Measurements from ENCODE around the gene RPS19.

DNA sequence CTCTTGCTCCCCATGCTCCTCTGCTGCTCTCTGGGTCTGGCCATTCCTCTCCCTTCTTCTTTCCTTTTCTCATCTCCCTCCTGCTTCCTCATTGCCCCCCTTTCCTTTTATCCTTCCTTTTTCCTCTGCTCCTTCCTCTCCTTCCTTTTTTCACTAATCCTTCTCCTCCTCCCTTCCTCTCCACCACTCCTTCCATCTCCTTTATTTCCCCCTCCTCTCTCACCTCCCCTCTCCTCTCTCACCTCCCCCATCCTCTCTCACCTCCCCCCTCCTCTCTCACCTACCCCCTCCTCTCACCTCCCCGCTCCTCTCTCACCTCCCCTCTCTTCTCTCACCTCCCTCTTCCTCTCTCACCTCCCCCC, 36.5 kb downstream of the RPS19 start:
- TF ChIP-seq, protein P1, sequence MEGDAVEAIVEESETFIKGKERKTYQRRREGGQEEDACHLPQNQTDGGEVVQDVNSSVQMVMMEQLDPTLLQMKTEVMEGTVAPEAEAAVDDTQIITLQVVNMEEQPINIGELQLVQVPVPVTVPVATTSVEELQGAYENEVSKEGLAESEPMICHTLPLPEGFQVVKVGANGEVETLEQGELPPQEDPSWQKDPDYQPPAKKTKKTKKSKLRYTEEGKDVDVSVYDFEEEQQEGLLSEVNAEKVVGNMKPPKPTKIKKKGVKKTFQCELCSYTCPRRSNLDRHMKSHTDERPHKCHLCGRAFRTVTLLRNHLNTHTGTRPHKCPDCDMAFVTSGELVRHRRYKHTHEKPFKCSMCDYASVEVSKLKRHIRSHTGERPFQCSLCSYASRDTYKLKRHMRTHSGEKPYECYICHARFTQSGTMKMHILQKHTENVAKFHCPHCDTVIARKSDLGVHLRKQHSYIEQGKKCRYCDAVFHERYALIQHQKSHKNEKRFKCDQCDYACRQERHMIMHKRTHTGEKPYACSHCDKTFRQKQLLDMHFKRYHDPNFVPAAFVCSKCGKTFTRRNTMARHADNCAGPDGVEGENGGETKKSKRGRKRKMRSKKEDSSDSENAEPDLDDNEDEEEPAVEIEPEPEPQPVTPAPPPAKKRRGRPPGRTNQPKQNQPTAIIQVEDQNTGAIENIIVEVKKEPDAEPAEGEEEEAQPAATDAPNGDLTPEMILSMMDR (IDR thresholded peaks at IDR 0.05 in 2 of 3, conservative IDR thresholded peaks at IDR 0.05 in 1 of 3; ENCODE audit: control insufficient read depth in 2 of 3, extremely low read depth in 1 of 3, insufficient read depth in 1 of 3, low read depth in 3 of 3, low read length in 3 of 3) = no peak
- TF ChIP-seq EZH2 (IDR thresholded peaks at IDR 0.05; ENCODE audit: borderline replicate concordance, control insufficient read depth, low read depth, low read length) = no peak
- TF ChIP-seq, protein P2, sequence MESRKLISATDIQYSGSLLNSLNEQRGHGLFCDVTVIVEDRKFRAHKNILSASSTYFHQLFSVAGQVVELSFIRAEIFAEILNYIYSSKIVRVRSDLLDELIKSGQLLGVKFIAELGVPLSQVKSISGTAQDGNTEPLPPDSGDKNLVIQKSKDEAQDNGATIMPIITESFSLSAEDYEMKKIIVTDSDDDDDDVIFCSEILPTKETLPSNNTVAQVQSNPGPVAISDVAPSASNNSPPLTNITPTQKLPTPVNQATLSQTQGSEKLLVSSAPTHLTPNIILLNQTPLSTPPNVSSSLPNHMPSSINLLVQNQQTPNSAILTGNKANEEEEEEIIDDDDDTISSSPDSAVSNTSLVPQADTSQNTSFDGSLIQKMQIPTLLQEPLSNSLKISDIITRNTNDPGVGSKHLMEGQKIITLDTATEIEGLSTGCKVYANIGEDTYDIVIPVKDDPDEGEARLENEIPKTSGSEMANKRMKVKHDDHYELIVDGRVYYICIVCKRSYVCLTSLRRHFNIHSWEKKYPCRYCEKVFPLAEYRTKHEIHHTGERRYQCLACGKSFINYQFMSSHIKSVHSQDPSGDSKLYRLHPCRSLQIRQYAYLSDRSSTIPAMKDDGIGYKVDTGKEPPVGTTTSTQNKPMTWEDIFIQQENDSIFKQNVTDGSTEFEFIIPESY (IDR thresholded peaks at IDR 0.05) = no peak
- TF ChIP-seq TCF7 (IDR thresholded peaks at IDR 0.05; ENCODE audit: borderline replicate concordance) = no peak
- TF ChIP-seq, protein P3, sequence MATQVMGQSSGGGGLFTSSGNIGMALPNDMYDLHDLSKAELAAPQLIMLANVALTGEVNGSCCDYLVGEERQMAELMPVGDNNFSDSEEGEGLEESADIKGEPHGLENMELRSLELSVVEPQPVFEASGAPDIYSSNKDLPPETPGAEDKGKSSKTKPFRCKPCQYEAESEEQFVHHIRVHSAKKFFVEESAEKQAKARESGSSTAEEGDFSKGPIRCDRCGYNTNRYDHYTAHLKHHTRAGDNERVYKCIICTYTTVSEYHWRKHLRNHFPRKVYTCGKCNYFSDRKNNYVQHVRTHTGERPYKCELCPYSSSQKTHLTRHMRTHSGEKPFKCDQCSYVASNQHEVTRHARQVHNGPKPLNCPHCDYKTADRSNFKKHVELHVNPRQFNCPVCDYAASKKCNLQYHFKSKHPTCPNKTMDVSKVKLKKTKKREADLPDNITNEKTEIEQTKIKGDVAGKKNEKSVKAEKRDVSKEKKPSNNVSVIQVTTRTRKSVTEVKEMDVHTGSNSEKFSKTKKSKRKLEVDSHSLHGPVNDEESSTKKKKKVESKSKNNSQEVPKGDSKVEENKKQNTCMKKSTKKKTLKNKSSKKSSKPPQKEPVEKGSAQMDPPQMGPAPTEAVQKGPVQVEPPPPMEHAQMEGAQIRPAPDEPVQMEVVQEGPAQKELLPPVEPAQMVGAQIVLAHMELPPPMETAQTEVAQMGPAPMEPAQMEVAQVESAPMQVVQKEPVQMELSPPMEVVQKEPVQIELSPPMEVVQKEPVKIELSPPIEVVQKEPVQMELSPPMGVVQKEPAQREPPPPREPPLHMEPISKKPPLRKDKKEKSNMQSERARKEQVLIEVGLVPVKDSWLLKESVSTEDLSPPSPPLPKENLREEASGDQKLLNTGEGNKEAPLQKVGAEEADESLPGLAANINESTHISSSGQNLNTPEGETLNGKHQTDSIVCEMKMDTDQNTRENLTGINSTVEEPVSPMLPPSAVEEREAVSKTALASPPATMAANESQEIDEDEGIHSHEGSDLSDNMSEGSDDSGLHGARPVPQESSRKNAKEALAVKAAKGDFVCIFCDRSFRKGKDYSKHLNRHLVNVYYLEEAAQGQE (IDR thresholded peaks at IDR 0.05; ENCODE audit: low read depth, low read length) = no peak
- TF ChIP-seq SPI1 (IDR thresholded peaks at IDR 0.05; ENCODE audit: borderline replicate concordance, insufficient read depth, low read depth, low read length) = no peak

All from GM12878 (cell line).